Adipocyte (in vitro differentiated cells): ENCODE data around the gene COL2A1.
A peak's percentile ranks its signal among the peaks of the same experiment; 100 is the strongest.

ENCODE experiments used
- DNase-seq: peaks from one replicate; pipeline ENCODE4 v3.0.0-alpha.2; 2015; ENCODE audit warnings: low read depth
- H3K27me3 ChIP-seq: replicated peaks from 2 replicates; pipeline ENCODE4 v1.7.0; 2013; ENCODE audit warnings: mild to moderate bottlenecking, low read length, moderate library complexity; ENCODE audit not compliant: control insufficient read depth, insufficient read depth
- H3K36me3 ChIP-seq: 2 replicates; pipeline ENCODE4 v1.7.0; 2013; ENCODE audit warnings: low read length, mild to moderate bottlenecking, moderate library complexity; ENCODE audit not compliant: control insufficient read depth, insufficient read depth, severe bottlenecking
- H3K4me1 ChIP-seq: 2 replicates; pipeline ENCODE4 v1.7.0; 2013; ENCODE audit warnings: mild to moderate bottlenecking, low read length, moderate library complexity; ENCODE audit not compliant: control insufficient read depth, insufficient read depth
- H3K4me3 ChIP-seq: 2 replicates; pipeline ENCODE4 v1.7.0; 2013; ENCODE audit warnings: mild to moderate bottlenecking, low read length, moderate library complexity
- H3K9ac ChIP-seq: 2 replicates; pipeline ENCODE4 v1.7.0; 2013; ENCODE audit warnings: mild to moderate bottlenecking, low read length, moderate library complexity
- H3K9me3 ChIP-seq: 2 replicates; pipeline ENCODE4 v1.7.0; 2013; ENCODE audit warnings: mild to moderate bottlenecking, low read length, moderate library complexity; ENCODE audit not compliant: control insufficient read depth

COL2A1 gene

DNA sequence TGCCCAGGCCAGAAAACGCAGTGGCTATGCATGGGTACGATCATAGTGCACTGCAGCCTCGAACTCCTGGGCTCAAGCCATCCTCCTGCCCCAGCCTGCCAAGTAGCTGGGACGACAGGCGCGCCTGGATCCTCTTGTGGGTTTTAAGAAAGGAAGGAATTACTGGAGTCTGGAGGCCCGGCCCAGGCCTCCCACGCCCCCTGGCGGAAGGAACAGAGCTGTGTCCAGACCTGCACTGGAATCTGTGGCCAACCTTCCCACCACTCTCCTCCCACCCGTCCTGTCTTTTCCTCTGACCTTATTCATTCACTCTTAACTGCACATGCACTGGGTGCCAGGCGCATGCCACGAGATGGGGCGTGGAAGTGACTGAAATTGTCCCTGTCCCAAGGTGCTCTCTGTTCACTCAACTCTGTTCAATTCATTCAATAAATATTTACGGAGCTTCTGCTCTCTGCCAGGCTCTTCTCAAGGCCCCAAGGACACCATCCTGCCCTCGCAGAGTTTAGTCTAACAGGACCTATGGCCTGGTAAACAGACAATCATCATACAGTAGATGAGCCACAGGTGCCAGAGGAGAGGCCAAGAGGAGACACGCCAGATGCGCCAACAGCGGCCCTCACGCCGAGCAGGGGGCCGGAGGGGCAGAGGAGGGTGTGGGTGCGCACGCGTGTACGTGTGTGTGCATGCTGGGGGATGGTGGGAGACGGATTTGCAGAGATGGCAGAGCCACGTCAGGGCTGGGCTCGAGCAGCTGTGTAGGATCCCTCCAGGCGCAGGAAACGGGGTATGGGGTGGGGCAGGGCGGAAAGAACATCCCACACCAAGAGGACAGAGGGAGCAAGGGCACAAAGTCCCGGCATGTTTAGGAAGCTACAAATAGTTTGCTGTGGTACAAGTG, 54.6 kb downstream of the COL2A1 start:
- peak; percentile 93 for DNase-seq
- H3K9me3 ChIP-seq = no peaks in the 10 kb centered on the region
- H3K27me3 ChIP-seq = peaks cover 18% of the 10 kb centered on the region
- no peak overlapping the region for H3K9ac ChIP-seq
- H3K36me3 ChIP-seq = no peaks in the 10 kb centered on the region
- no peak overlapping the region for H3K4me3 ChIP-seq
- peaks cover 4% of the 10 kb centered on the region for H3K4me1 ChIP-seq

DNA sequence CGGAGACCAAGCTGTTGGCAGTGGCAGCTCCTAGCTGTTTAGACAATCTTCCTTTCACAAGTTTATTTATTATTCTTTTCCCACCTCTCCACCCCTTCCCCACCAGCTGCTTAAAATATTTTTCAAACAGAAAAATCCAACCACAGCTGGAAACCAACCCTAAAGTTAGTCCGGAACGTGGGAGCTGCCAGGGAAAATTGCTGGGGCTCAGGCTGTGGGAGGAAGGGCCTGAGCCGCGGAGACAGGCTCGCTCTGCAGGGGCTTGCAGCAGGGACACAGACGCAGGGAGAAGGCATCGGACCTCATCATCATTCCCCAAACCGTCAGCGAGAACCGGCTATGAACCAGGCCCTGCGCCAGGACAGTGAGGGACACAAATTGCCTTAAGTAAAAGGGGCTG, 56.9 kb downstream of the COL2A1 start:
- no peaks in the 10 kb centered on the region for H3K36me3 ChIP-seq
- H3K4me1 ChIP-seq = peaks cover 4% of the 10 kb centered on the region
- H3K4me3 ChIP-seq = no peak overlapping the region
- H3K9me3 ChIP-seq = no peaks in the 10 kb centered on the region
- no peak overlapping the region for H3K9ac ChIP-seq
- DNase-seq = no peak
- H3K27me3 ChIP-seq = peaks cover 11% of the 10 kb centered on the region

DNA sequence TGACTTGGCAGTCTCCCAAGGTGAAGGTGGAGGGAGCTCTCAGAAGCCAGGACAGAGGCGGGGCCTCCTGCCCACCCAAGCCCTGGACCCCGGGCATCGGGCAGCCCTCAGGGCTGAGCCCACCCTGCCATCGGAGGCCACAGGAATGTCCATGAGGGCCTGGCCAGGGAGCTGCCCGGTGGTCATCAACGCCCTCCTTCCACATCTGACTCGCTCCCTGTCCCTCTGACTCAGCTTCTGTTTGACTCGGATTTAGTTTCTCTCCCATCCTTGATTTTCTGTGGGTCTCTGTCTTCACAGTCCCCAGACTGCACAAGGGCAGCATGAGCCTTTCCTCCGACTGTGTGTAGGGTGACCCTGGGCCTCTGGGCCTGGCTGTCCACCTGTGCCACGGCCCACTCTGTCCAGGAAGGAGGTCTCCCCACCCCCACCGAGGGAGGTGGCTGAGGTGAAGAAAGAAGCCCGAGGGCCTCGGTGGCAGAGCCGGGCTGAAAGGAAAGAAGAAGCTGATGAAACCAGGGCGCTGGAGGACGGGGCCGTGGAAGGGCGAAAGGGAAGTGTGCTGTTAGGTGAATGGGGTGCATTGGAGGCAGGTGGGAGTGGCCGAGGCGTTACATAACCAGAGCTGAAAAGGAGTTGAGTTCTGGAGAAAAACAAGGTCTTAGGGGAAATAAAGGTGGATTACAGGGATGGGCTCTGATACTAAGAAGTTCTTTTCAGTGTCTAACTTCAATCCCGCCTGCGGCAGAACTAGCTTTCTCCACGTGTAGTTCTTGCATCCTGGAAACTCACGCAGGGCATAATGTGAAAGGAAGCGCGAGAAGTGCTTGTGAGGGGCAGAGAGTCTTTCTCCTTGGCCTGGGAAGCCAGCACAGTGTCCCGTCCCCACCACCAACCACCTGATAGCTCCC, 57.6 kb downstream of the COL2A1 start:
- DNase-seq = peak; percentile 20
- H3K36me3 ChIP-seq = no peaks in the 10 kb centered on the region
- H3K9me3 ChIP-seq = no peaks in the 10 kb centered on the region
- peaks cover 11% of the 10 kb centered on the region for H3K27me3 ChIP-seq
- H3K9ac ChIP-seq = no peak overlapping the region
- peaks cover 4% of the 10 kb centered on the region for H3K4me1 ChIP-seq
- H3K4me3 ChIP-seq = no peak overlapping the region

DNA sequence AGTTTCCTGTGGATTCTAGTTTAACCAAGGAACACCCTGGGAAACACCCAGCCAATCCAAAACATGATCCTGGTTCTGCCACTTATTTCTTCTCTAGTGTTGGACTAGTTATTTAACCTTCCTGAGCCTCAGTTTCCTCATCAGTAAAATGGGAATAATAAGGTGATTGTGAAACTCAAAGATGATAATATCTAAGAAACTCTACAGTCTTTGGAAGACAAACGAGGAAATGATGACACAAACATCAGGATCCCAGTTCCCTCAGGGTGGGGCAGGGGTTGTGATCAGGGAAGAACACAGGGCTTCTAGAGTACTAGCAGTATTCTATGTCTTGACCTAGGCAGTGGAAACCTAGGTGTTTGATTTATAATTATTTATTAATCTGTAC, 58.9 kb downstream of the COL2A1 start:
- Histone ChIP-seq H3K27me3 (peaks cover 22% of the 10 kb centered on the region), H3K9ac (no peak overlapping the region), H3K4me3 (no peak overlapping the region), H3K36me3 (no peaks in the 10 kb centered on the region), H3K4me1 (peaks cover 4% of the 10 kb centered on the region), H3K9me3 (no peaks in the 10 kb centered on the region)
- DNase-seq = no peak

DNA sequence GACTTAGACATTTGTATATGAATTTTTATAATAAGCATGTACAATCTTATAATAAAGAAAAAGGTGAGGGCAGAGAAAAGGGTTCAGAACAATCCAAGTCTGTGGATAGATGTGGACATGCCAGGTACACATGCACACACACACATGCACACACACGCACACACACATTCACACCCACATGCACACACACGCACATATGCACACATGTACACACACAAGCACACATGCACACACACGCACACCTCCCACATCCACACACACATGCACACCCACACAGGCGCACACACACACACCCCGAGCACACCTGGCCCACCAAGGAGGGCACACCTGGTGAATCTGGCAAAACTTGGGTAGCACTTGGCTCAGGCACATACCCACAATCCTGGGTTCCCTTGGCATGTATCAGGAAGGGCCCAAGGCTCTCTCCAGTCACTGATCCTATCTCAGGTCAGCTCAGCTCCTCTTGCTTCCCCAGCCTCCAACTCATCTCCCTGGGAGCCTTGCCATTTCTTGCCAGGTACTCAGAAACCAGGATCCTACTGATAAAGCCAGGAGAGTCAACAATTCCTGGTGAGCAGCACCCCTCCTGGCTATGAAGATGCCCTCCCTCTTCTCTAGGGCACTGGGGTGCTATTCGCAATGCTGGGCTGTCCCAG, 59.5 kb downstream of the COL2A1 start:
- no peaks in the 10 kb centered on the region for H3K9me3 ChIP-seq
- no peak for DNase-seq
- peaks cover 24% of the 10 kb centered on the region for H3K27me3 ChIP-seq
- no peaks in the 10 kb centered on the region for H3K36me3 ChIP-seq
- H3K4me1 ChIP-seq = peaks cover 4% of the 10 kb centered on the region
- no peak overlapping the region for H3K9ac ChIP-seq
- no peak overlapping the region for H3K4me3 ChIP-seq

DNA sequence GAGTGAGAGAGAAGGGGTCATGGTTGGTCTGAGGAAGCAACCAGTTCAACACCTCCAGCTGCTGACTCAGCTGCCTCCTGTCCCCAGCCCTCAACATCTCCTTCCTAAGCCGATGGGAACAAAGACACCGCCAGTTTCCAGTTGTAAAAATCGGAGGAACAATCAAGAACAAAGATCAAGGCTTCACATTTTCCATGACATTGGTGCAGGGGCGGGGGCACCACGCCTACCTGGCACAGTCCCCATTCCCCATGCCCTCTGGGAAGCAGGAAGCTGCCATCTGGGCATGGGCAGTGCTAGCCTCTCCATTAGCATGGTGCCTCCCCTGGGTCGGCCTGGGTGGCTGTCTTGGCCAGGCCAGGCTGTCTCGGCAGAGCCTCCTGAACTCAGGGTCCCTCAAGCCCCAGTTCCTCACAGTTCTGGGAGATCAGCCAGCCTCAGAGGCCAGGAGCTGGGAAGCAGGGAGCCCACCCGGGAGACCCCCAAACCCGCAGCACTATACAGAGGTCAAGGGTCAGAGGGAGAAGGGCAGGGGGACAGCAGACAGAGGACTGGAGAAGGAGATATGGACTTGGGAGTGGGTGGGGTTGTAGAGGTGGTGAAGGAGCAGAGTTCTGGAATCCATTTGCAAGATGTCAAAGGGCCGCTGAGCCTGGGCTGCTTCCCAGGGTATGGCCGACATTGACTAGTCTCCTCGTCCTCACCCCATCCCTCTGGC, 60.5 kb downstream of the COL2A1 start:
- H3K9me3 ChIP-seq = no peaks in the 10 kb centered on the region
- H3K27me3 ChIP-seq = peaks cover 24% of the 10 kb centered on the region
- H3K4me3 ChIP-seq = no peak overlapping the region
- no peaks in the 10 kb centered on the region for H3K4me1 ChIP-seq
- no peak for DNase-seq
- no peaks in the 10 kb centered on the region for H3K36me3 ChIP-seq
- no peak overlapping the region for H3K9ac ChIP-seq

DNA sequence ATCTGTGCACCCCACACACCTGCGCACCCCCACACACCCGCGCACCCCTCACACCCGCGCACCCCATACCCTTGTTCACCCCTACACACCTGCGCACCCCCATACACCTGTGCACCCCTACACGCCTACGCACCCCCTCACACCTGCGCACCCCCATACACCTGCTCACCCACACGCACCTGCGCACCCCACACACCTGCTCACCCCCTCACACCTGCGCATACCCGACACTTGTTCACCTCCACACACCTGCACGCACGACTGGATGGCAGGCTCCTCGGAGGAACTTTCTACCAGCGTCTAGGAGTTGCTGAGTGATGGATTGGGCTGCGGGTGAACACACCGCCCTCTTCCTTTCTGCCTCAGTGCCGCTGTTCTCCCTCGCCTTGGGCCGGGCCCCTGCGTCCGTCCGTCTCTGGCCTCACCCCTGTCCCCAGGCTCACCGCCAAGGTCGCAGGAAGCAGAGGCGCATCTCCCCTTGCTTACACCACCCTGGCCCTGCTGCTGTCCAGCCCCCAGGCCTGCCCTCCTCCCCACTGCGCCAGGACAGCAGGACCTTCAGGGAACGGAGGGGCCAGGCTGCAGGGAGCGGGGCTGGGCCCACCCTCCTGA, 61.6 kb downstream of the COL2A1 start:
- Histone ChIP-seq H3K36me3 (no peaks in the 10 kb centered on the region), H3K9ac (no peak overlapping the region), H3K4me3 (no peak overlapping the region), H3K4me1 (no peaks in the 10 kb centered on the region), H3K9me3 (no peaks in the 10 kb centered on the region), H3K27me3 (peaks cover 24% of the 10 kb centered on the region)
- DNase-seq = no peak

DNA sequence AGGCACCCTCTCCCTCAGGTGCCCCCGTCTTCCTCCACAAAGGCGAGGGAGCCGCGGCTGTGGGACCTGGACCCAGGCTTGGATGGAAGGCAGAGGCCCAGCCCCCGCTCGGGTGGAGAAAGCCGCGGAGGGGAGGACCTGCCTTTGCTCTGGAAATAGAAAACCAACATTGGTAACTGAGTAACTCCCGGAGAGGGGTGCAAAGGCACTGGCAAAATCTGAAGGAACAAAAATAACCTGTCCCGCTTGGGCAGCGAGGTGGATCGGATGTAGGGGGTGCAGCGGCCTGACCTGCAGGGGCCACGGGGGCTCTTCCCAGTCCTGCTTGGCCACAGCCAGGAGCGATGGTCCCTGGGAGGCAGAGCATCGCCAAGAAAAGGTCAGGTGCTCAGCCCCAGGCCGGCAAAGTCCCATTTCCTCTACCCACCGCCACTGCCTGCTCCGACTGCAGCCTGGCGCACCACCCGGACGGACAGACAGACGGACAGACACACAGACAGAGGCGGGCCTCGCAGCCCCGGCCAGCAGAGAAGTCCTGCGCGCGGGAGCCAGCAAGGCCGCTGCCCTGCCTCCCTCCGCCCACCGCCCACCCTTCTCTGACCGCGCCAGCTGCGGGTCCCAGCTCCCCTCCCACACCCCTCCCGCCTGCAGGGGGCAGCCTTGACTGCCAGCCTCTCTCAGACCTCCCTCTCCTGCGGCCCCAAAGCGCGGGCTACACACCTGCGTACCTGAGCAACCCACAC, 62.2 kb downstream of the COL2A1 start:
- Histone ChIP-seq H3K4me3 (no peak overlapping the region), H3K27me3 (peaks cover 24% of the 10 kb centered on the region), H3K4me1 (no peaks in the 10 kb centered on the region), H3K9ac (no peak overlapping the region), H3K36me3 (no peaks in the 10 kb centered on the region), H3K9me3 (no peaks in the 10 kb centered on the region)
- DNase-seq = no peak

DNA sequence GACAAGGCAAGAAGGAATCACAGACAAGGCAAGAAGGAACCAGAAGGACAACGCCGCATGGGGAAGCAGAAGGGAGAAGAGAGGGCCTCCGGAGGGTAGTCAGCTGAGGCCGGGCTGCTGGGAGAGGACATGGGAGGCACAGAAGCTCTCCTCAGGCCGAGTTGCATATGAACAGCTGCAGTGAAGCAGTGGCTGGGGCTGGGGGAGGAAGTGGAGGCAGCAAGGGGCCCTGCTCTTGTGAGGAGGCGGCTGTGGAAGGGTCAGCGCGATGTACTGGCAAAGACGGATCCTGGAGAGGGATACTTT, 62.8 kb downstream of the COL2A1 start:
- no peak for DNase-seq
- H3K36me3 ChIP-seq = no peaks in the 10 kb centered on the region
- no peak overlapping the region for H3K4me3 ChIP-seq
- H3K9me3 ChIP-seq = no peaks in the 10 kb centered on the region
- H3K4me1 ChIP-seq = no peaks in the 10 kb centered on the region
- H3K9ac ChIP-seq = no peak overlapping the region
- peaks cover 24% of the 10 kb centered on the region for H3K27me3 ChIP-seq

DNA sequence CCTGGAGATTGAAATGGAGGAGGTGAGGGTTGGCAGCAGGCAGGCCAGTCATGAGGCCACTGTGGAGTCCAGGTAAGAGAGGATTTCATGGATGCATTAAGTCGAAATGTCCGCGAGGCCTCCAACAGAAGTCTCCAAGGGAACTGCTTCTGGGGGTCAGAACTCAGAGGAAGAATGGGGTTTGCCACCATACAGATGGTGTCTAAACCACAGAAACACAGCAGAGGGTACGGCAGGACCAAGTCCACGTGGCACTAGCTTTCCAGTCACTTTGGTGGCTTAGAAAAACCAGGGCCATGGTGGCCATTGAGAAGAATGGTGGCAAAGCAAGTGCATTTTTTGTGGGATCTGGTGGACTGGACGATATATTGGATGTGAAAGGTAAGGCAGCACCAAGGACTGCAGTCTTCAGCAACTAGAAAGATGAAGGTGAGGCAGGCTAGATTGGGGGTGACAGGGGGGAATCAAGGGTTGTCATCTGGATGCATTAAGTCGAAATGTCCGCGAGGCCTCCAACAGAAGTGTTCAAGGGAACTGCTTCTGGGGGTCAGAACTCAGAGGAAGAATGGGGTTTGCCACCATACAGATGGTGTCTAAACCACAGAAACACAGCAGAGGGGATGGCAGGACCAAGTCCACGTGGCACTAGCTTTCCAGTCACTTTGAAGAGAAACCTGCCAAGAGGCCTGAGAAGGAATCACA, 63.4 kb downstream of the COL2A1 start:
- no peak for DNase-seq
- H3K9ac ChIP-seq = no peak overlapping the region
- H3K4me1 ChIP-seq = no peaks in the 10 kb centered on the region
- no peak overlapping the region for H3K4me3 ChIP-seq
- peaks cover 24% of the 10 kb centered on the region for H3K27me3 ChIP-seq
- H3K36me3 ChIP-seq = no peaks in the 10 kb centered on the region
- H3K9me3 ChIP-seq = no peaks in the 10 kb centered on the region
